ENCODE data around the gene CALM1.

The CALM1 gene

DNA sequence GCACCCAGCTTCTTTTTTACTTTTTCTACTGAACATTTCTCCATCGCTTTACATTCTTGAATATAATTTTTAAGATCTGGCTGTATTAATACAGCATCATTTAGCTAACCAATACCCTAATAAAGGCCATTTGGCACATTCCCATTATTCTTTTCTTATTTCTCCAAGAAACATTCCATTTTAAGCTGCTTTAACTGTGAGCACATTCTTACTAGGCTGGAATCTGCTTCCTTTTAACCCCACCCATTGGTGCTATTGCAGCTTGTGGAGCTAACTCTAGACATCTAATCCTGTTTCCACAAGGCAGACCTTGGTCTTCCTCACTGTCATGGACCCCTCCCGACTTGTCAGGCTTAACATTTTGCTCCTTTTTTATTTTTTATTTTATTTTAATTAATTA lies 15.2 kb downstream of the CALM1 start:
- no peak for DNase-seq

DNA sequence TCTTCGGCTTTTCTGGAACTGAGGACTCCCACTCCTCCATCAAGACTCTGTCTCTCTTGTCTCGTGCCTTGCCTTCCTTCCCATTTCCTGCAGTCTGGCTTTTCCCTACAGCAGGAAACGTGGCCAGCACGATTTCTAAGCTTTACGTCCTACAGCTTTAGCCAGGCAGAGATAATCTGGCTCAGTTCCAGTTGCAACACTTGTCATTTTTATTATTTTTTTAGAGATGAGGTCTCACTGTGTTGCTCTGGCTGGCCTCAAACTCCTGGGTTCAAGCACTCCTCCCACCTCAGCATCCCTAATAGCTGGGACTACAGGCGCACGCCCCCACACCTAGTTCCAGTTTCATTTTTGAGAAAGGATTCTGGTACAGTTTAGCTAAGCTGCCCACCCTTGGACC lies 19.9 kb downstream of the CALM1 start:
- no peak for DNase-seq

DNA sequence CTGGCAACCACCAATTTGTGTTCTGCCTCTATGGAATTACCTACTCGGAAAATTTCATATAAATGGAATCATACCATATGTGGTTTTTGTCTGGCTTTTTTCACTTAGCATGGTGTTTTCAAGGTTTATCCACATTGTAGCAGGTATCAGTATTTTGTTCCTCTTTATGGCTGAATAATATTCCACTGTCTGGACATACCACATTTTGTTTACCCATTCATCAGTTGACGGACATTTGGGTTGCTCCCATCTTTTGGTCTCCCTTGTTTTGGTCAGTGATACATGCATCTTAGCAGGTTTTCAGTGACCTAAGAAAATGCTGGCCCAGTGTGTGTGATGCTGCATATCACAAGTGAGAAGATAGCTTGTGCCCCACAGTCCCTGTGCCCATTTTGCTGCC lies 21.2 kb downstream of the CALM1 start:
- DNase-seq: no peak

DNA sequence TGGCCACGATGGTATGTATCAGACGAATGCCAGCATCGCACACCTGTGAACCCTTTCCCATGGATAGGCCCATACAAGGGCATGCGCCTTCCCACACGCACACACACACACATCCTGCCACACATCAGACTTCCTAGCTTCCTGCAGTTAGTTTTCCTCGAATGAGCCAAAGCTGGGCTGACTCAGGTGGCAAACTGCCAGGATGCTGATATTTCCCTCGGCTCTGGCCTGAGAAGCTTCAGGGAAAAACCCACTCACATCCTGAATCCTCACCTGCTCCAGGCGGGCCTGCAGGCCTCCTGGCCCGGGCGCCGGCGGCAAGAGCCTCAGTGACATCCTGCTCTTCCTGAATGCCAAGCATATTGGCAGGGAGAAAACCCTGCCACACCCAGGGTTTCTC lies 22.4 kb downstream of the CALM1 start:
- no peak for DNase-seq

DNA sequence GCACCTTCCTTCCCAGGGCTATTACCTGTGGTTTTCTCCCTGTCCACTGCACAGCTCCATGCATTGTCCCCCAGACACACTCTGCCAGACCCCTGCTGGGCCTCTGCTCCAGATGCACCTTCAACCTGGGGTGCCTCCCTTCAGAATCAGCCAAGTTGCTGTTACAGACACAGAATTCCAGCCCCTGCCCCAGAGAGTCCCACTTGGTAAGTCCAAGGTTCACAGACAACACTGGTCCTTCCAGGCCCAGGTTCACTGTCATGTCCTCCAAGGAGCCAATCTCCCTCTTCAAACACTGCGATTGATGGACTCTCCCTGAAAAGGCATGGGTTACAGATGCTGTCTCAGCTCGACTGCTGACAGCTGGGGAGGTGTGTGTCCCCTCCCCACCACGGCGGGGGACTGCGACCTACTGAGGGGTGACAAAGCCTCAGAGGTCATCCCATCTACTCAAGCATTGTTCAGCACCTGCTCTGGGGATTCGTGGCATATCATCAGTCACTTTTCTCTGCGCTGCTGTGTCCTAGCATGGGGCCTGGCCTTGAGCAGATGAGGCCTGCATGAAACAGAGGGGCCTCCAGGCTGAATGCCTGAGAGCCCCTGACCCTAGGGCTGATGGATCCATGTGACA lies 24.3 kb downstream of the CALM1 start:
- no peak for DNase-seq

- DNase-seq: no peak
Measured at GRCh38 chr14:90421632-90422020, 24.8 kb downstream of the CALM1 start.

DNA sequence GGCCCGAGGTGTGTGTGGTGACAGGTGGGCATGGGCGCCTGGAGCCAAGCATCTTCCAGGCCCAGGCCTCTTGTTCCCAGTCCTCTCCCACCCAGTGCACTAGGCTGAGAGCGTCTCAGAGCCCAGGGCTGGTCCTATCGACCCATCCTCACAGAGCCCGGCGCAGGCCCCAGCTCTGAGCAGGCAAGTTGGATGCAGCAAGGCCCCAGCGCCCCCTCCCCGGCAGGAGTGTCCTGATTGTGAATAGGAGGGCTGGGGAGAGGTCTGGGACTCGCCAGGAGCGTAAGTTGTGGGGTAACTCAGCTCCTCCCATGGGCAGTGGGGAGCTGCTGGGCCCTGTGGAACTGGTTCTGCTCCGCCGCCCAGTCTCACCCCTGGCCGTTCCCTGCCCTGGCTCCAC lies 26.3 kb downstream of the CALM1 start:
- no peak for DNase-seq

DNA sequence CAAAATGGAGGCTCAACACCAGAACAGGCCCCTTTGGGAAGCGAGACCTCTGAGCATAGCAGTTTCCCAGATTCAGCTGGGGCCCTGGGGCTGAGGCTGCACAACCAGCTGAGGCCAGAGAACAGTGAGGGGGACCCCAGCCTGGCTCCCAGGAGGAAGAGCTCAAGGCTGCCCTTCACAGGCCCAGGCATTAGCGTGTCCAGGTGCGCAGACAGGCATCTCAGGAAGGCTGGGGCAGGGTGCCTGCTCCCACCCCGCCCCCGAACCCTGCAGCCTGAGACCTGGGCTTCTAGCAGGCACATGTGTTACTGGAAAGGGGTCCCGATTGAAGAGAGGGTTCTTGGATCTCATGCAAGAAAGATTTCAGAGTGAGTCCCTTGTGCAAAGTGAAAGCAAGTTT lies 27.2 kb downstream of the CALM1 start:
- DNase-seq: no peak

DNA sequence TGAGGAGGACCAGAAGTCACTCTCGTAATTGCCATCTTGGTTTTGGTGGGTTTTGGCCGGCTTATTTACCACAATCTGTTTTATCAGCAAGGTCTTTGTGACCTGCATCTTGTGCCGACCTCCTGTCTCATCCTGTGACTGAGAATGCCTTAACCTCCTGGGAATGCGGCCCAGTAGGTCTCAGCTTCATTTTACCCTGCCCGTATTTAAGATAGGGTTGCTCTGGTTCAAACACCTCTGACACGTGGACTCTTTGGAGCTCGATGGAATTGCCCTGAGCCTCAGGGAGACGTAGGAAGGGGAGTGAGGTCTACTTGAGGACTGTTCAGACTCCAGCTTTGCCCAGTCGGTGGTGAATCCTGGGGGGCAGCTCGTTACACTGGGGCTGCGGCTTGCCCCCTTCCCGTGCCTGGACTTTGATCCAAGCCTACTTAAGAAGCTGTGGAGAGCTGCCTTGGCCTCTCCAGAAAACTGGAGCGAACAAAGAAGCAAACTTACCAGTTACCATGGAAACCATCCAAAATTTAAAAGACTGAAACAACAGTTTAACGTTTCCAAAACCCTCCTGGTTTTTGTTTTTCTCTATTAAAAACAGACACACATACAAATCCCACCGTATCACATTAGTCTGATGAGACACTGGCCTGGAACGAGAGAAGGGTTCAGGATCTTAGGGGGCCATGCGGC lies 28.0 kb downstream of the CALM1 start:
- no peak for DNase-seq

GRCh38 chr14:90425373-90425879 lies 28.6 kb downstream of the CALM1 start:
- no peak for DNase-seq

GRCh38 chr14:90426031-90426540 lies 29.3 kb downstream of the CALM1 start:
- no peak for DNase-seq

DNA sequence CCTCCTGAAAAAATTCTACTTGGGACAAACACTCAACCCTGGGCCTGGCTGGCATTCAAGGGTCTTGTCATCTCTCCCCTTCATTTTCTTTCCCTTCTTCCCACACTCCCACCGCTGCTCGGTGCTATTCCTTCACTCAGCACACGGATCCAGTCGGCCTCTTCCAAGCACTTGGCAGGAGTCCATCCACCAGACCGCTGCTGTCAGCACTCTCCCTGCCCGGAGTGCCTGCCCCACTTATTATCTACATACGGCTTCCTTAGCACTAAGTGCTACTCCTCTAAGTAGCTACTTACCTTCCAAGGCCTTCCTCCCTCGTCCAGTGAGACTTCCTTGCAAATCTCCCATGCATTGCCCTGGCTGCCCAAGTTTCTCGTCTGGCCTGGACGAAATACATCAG lies 29.8 kb downstream of the CALM1 start:
- DNase-seq: no peak

DNA sequence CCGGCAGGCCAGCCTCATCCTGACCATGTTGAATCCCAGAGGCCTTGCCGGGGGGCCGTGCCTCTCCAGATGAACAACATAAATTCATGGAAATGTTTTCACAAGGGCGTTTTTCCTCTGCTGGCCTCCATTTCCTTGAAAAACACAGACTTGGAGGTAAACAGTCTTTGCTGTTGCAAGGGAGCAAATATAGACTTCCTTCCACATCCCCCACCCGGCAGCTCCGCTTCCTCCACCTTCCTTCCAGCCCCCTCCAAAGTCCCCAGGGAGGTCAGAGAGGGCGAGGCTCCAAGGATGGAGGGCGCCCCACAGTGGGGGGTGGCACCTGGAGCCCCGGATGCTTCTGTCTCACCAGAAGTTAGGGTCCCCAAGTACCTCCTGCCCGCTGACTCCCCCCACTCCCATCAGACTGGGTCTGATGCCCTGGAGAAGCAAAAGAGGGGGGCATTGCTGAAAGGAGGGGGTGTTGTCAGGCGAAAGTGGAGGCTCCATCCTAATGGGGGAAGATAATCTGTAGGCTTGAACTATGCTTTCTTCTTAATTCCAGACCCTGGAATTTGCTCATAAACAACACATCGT lies 31.1 kb downstream of the CALM1 start:
- DNase-seq: no peak

- DNase-seq: no peak
Measured at GRCh38 chr14:90428676-90429075, 31.8 kb downstream of the CALM1 start.

GRCh38 chr14:90429236-90429635 lies 32.4 kb downstream of the CALM1 start:
- no peak for DNase-seq

- DNase-seq: no peak
Measured at GRCh38 chr14:90429754-90430153, 32.9 kb downstream of the CALM1 start.

DNA sequence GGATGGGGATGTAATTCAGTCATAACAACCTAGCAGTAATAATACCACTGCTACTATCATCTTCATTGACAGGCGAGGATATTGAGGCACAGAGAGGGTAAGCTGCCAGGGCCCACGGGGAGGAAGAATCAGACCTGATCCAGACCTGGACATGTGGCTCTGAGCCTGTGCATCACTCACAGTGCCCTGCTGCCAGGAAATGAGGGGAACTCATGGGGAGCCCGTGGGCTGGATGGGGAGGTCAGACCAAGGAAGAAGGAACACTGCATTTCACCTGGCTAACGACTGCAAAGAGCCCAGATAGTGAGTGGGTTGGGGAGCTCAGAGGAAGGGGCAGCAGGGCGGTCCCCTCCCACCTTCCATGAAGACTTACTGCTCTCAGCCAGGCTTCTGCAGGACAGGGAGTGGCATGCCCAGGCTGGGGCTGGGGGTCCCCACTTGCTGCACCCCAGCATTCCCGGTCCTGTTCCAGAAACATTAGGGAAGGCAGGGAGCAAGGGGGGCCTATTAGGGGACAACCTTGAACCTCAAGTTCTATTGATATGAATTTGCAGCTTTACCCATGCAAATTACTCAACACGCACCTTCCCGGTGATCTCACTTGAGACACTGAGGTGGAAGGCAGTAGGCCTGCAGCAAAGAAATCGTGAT lies 37.7 kb downstream of the CALM1 start:
- no peak for DNase-seq

- DNase-seq: no peak
Measured at GRCh38 chr14:90438841-90439240, 42.0 kb downstream of the CALM1 start.

DNA sequence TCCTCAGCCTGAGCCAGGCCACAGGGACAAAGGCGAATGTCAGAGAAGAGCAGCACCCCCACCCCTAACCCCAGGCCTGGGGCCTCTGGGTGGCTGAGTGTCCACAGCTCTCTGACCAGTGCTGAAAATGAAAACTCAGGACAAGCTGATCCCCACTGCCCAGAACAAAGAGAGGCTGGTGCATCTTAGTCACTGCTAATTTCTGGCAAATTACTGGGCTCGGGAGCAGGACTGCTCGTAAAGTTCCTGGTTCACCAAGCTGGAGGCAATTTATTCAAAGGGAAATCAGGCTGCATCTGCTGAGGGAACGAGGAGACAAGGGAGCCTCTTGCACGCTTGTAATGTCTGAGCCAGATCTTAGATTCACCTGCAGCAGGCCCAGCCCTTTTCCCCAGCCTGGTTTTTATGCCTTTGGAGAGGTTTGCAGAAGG lies 43.2 kb downstream of the CALM1 start:
- DNase-seq: no peak

GRCh38 chr14:90440592-90440991 lies 43.8 kb downstream of the CALM1 start:
- DNase-seq: no peak

DNA sequence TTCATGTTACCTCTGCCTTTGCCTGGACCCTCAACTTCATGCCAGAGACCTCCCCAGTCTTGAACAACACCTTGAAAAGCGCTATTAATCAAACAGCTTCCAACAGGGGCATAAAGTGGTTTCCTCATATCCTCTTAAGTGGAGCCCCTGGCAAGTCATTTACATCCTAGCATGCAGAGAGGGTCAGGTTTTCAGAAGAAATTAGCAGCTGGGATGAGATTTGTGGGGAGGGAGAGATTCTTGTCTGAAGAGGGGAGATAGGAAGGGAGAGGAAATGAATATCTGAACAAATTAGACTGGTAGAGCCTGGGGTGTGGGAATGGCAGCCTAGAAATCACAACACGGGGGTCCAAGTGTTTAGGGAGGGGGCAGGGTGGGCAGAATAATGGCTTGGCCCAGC lies 45.6 kb downstream of the CALM1 start:
- DNase-seq: no peak

GRCh38 chr14:90443161-90444076 lies 46.6 kb downstream of the CALM1 start:
- no peak for DNase-seq

All from cortex of kidney (tissue), 1 donor.